Astrocyte of the cerebellum (primary cell): Measurements from ENCODE around the gene KTN1.

Experiments used
- DNase-seq: peaks from one replicate; pipeline ENCODE4 v3.0.0-alpha.2; 2011; ENCODE audit warnings: low read depth
- H3K4me3 ChIP-seq: 2 replicates; pipeline ENCODE4 v1.5.1; 2011; ENCODE audit warnings: mild to moderate bottlenecking, low read depth, low read length, moderate library complexity
- in situ Hi-C: cut with HindIII; loops from 2 replicates; pipeline ENCODE4 v1.10.0; 2017; ENCODE audit warnings: low sequenced_read_pairs
- TF ChIP-seq, protein P1 (sequence below): IDR thresholded peaks from 2 replicates; pipeline ENCODE4 v1.5.1; 2012; ENCODE audit warnings: low read length, low read depth, moderate library complexity, mild to moderate bottlenecking; ENCODE audit errors: missing control alignments

The KTN1 gene

DNA sequence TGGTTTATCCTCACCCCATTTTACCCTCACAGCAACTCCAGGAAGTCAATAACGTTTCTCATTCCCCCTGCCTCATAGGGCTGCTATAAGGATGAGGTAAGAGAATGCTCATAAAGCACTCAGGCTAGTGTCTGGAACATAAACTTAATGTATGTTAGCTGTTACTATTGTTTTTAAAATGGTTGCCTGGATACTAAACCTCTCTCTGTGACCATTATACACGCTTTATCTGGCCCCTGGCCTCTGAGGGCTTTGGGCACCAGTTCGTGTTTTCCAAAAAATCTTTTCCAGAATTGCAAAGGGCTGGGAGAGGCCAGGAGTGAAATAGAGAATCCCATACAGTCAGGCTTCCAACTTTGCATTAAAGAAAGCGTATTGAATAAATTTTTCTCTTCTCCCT is 113.9 kb downstream of the KTN1 start:
- DNase-seq, result no peak
- no peak overlapping the region for H3K4me3 ChIP-seq
- in situ Hi-C loops, result no loop called here
- TF ChIP-seq, protein P1, sequence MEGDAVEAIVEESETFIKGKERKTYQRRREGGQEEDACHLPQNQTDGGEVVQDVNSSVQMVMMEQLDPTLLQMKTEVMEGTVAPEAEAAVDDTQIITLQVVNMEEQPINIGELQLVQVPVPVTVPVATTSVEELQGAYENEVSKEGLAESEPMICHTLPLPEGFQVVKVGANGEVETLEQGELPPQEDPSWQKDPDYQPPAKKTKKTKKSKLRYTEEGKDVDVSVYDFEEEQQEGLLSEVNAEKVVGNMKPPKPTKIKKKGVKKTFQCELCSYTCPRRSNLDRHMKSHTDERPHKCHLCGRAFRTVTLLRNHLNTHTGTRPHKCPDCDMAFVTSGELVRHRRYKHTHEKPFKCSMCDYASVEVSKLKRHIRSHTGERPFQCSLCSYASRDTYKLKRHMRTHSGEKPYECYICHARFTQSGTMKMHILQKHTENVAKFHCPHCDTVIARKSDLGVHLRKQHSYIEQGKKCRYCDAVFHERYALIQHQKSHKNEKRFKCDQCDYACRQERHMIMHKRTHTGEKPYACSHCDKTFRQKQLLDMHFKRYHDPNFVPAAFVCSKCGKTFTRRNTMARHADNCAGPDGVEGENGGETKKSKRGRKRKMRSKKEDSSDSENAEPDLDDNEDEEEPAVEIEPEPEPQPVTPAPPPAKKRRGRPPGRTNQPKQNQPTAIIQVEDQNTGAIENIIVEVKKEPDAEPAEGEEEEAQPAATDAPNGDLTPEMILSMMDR, result no peak

DNA sequence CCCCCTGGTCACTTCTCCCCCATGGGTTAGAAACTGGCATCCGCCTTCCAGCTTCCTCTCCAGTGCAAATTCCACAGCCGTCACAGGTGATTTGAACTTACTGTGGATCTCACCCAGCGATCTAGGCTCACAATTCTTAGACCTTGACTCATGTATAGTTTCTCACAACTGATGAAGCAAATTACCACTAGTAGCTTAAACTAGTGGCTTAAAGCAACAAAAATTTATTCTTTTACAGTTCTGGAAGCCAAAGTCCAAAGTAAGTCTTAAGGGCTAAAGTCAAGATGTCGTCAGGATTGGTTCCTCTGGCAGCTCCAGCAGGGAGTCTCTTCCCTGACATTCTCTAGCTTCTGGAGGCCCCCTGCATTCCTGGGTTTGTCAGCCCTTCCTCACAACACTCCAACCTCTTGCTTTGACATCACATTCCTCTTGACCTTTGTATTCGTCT is 117.4 kb downstream of the KTN1 start:
- in situ Hi-C loops, result no loop called here
- TF ChIP-seq, protein P1, result no peak
- DNase-seq, result no peak
- no peak overlapping the region for H3K4me3 ChIP-seq

DNA sequence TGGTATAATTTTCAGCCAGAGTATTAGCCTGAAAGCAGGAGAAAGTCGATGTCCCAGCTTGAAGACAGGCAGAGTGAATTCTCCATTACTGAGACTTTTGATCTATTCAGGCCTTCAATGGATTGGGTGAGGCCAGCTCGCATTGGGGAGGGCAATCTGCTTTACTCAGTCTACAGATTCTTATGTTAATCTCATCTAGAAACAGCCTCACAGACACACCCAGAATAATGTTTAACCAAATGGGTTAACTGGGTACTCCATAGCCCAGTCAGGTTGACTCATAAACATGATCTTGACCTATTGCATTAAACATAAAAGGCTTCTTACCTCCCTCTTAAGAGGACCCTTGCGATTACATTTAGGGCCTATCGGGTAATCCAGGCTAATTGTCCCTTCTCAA is 118.0 kb downstream of the KTN1 start:
- TF ChIP-seq, protein P1, result no peak
- no peak for DNase-seq
- in situ Hi-C loops, result no loop called here
- no peak overlapping the region for H3K4me3 ChIP-seq

DNA sequence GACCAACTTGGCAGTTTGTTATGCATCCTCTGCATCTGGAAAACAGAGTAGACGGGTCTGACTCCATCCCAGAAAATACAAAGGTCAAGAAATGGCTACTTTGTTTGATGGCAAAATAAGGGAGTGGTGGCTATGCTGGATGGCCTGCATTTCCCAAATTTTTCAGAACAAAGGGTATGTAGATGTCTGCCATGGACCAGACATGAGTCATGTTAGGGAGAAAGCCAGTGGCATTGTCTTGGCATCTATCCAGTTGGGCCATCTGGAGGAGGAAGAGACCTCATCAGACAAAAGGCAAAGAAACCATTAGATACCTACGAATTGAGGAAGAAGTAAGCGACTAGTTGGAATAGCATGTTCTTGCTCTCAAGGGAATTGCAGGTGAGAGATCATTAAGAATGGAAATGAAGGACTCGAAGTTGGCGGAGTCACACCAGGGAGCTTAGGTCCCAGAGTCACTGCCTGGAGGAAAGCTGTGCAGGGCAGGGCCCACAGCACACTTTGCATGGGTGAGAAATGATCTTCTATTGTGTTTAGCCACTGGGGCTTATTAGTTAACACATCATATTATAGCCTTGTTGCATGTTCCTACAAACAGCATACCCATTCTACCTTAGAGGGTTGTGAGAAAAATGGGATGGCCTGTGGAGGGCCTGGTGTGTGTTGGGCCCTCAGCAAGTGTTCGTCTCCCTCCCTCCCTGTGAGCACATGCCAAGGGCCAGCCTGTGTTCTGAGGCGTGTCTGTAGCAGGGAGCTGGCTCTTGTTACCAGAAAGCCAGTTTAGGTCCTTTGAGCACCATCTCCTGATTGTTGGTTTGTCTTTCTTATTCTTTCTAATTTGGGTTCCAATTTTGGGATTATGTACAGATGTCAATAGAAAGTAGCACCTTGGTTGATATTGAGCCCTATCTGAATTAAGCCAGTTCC is 119.4 kb downstream of the KTN1 start:
- DNase-seq, result no peak
- in situ Hi-C loops, result no loop called here
- TF ChIP-seq, protein P1, result no peak
- no peak overlapping the region for H3K4me3 ChIP-seq

DNA sequence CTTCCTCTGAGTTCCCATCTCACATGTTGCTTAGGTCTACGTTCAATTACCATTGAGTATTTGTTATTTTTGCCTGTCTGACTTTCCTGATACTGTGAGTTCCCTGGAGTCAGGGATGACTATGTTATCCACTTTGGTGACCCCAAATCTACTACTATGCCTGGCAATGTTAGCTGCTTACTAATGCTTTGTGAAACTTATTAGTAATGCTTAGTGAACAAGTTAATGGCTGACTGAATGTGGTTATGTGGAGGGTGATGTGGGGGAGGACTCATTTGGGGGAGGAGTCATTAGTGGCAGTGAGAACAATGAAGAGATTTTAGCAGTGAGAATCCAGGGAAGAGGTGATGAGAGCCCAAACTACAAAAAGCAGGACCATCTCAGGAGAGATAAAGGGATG is 121.6 kb downstream of the KTN1 start:
- no peak for DNase-seq
- in situ Hi-C loops, result no loop called here
- H3K4me3 ChIP-seq, result no peak overlapping the region
- TF ChIP-seq, protein P1, result no peak

DNA sequence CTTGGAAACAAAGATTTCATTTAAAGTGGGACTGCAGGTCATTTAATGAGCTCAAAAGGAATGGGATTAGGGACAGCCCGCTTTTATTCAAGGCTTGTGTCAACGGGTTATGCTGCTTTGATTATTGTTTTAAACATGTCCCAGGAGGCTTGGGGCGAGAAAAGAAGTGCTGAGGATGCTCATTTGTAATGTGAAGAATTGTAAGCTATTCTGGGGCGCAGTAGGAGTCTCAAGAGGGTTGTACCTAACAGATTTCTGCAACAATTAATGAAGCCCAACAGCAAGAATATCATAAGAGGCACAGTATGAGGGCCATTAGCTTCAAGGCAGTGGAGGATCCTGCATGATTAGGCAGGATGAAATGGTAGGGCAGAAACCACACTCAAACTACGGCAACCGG is 122.5 kb downstream of the KTN1 start:
- in situ Hi-C loops, result no loop called here

More for the DNA sequence above, 122.5 kb downstream of the KTN1 start:
- no peak for DNase-seq
- no peak overlapping the region for H3K4me3 ChIP-seq
- TF ChIP-seq, protein P1, result no peak
